ENCODE data around the gene FNDC3B.

DNA sequence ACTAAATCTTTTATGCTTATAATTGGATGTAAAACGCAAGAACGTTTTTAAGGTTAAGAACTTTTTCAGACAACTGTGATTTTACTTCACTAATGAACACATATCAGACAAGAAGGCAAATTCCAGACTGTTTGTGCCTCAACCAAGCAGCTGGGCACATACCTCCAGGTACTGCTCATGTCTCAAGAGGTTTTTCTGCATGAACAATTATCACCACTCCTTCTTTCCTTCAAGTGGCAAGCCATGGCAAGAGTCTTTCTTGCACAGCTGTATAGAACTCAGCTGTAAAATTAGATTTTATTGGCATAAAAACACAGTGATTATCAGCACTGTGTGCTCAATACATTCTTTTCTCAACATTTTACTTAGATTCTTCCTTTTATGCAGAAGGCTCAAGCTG lies 64.3 kb downstream of the FNDC3B start:
- TF ChIP-seq TAF1 (IDR thresholded peaks at IDR 0.05; ENCODE audit: borderline replicate concordance, insufficient read depth, low read length) (no peak), REST (IDR thresholded peaks at IDR 0.05; ENCODE audit: insufficient read depth in 1 of 2, low read depth in 2 of 2, low read length in 2 of 2) (no peak), POLR2AphosphoS5 (IDR thresholded peaks at IDR 0.05; ENCODE audit: low read depth, low read length) (no peak)

Measured in PFSK-1 (cell line).